Lower leg skin (tissue), 3 donors: Measurements from ENCODE around the gene ST14.

ENCODE experiments used
- POLR2A ChIP-seq, 2 donors: fragments of 450-650 bp; IDR thresholded peaks; one replicate each; pipeline ENCODE4 v1.6.1; 2016 to 2017; ENCODE audit warnings: antibody characterized with exemption in 2 of 2, mild to moderate bottlenecking in 1 of 2, moderate library complexity in 1 of 2
- TF ChIP-seq, protein P1 (sequence below), 3 donors: fragments of 450-650 bp; IDR thresholded peaks; one replicate each; pipeline ENCODE4 v1.5.1; 2016; ENCODE audit warnings: antibody characterized with exemption in 3 of 3, mild to moderate bottlenecking in 3 of 3, moderate library complexity in 2 of 3

DNA sequence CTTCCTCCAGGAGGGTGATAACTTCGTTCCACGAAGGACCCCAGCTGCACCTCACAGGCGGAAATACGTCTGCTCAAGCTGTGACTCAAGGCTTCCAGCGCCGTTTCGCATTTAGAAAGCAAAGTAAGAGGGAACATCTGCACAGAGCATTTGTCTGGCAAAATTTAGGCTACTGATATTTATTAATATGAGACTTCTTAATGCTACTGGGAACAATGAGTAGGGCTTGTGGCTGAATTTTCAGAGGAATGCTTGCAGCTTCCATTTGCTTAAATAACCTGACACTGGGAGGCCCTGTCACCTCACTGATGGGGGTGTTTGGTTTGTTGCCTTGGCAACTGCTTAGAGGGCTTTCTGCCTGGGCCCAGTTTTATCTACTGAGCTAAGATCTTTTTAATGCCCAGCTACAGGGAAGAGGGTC is 14.7 kb upstream of the ST14 start:
- TF ChIP-seq, protein P1, sequence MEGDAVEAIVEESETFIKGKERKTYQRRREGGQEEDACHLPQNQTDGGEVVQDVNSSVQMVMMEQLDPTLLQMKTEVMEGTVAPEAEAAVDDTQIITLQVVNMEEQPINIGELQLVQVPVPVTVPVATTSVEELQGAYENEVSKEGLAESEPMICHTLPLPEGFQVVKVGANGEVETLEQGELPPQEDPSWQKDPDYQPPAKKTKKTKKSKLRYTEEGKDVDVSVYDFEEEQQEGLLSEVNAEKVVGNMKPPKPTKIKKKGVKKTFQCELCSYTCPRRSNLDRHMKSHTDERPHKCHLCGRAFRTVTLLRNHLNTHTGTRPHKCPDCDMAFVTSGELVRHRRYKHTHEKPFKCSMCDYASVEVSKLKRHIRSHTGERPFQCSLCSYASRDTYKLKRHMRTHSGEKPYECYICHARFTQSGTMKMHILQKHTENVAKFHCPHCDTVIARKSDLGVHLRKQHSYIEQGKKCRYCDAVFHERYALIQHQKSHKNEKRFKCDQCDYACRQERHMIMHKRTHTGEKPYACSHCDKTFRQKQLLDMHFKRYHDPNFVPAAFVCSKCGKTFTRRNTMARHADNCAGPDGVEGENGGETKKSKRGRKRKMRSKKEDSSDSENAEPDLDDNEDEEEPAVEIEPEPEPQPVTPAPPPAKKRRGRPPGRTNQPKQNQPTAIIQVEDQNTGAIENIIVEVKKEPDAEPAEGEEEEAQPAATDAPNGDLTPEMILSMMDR (IDR thresholded peaks at IDR 0.05), result no peak
- TF ChIP-seq POLR2A (IDR thresholded peaks at IDR 0.05), result no peak
